Ishikawa (cell line): ENCODE measurements around the gene KCNH2.

Source experiments
- CEBPB ChIP-seq: IDR thresholded peaks from 2 replicates; pipeline ENCODE4 v1.6.1; 2012
- NFIC ChIP-seq: IDR thresholded peaks from 2 replicates; pipeline ENCODE4 v1.6.1; 2012
- USF1 ChIP-seq: IDR thresholded peaks from 2 replicates; pipeline ENCODE4 v1.6.1; 2012

- TF ChIP-seq USF1 (no peak), CEBPB (no peak), NFIC (no peak)
Measured at GRCh38 chr7:150945171-150945852, 32.8 kb downstream of the KCNH2 start.
